NCI-H345 (cell line): Measurements from ENCODE around the gene DIPK1B.
"Not testable (repeated sequence)": the region's sequence is repeated elsewhere in the genome, so short reads cannot be mapped to it uniquely, and the experiment has no call there.

ENCODE experiments used
- DNase-seq: peaks from one replicate; lab custom pipeline; 2025; lab: John Stamatoyannopoulos, UW

The DIPK1B gene

DNA sequence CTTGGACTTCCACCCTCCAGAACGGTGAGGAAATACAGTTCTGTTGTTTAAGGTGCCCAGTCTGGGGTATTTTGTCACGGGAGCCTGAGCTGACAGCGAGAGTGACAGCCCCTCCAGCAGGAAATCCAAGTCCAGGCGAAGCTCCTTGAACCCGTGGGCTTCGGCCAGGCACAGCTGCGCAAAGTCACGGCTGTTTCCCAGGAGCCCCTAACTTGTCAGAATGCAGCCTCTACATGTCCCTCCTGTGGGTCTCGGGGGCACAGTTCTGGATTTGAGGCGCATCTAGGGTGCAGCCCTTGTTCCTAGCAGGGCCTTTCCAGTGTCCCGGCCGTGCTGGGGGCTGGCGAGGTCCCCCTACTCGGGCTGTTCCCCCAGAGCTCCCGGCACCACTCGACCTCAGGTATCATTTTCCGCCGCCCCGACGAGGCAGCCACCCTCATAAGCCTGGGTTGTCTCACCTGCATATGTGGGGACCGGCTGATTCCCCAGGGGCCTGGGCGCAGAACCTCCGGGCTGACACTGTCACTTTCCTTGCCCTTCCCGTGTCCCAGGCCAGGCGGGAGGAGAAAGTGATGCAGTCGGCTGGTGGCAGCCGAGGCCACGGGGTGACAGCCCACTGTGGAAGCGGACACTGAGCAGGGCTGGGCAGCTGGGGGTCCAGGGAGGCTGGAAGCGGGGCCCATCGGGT, 41.1 kb downstream of the DIPK1B start:
- DNase-seq: no peak

DNA sequence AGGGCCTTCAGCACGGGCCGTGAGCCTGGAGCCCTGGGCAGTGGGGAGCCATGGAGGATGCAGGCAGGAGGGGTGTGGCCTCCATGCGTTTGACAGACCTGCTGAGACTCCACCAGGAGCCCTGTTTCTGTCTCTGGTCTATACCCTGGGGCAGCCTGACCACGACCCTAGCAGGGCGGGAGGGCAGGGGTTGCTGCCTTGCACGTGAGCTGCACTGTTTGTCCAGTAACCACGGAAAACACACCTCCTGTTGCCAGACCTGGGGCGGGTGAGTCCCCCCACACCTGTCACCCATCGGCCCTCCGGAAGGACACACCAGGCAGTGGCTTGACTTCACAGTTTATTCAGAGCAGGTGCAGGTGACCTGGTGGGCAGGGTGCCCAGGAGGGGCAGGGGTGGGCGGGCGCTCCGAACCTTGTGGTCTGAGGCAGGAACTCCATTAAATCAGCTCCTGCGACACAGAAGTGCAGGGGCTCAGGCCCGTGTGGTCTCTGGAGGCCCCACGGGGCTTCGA, 41.7 kb downstream of the DIPK1B start:
- DNase-seq: no peak

- no peak for DNase-seq
Measured at GRCh38 chr9:136754626-136755301, 42.4 kb downstream of the DIPK1B start.

DNA sequence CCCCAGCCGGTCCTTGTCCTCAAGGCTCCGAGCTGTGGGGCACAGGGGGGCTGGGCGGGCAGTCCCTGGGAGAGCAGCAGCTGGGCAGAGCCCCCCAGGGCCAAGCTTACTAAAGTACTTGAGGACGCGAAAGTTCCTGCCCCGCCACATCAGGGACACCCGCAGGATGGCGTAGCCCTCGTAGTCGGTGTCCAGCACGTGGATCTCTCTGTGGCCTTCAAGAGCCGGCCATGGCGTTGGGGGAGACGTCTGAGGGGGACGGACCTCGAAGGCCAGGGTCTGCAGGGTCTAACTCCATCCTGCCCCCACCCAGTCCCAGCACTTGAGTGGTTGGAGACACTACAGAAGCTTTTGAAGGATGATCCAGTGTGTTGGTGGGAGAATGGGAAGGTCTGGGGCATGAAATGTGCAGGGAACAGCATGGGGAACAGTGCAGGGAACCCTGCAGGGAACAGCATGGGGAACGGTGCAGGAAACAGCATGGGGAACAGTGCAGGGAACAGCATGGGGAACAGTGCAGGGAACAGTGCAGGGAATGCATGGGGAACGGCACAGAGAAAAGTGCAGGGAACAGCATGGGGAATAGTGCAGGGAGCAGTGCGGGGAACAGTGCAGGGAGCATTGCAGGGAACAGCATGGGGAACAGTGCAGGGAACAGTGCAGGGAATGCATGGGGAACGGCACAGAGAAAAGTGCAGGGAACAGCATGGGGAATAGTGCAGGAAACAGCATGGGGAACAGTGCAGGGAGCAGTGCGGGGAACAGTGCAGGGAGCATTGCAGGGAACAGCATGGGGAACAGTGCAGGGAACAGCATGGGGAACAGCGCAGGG, 43.1 kb downstream of the DIPK1B start:
- DNase-seq: not testable (repeated sequence)

GRCh38 chr9:136756134-136756438, 43.7 kb downstream of the DIPK1B start:
- no peak for DNase-seq

DNA sequence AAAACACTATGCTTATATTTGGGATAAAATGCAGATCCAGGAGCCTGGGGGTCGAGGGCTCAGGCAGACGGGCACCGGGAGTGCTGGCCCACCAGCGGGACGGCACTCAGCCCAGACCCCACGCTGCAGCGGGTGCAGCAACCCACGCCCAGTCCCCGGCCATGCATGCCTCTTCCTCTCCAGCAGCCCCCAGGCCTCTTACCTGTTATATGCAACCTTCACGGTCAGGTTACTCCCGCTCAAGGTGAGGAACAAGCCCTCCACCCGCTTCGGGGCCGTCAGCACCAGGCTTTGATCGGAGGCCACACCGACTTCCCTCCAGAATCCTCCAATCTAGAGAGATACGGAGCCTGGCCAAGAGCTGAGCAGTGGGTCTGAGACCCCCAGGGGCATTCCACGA, 44.5 kb downstream of the DIPK1B start:
- DNase-seq: no peak

GRCh38 chr9:136757328-136757727, 45.0 kb downstream of the DIPK1B start:
- no peak for DNase-seq

- no peak for DNase-seq
Measured at GRCh38 chr9:136757751-136758140, 45.4 kb downstream of the DIPK1B start.

GRCh38 chr9:136759001-136759400, 46.6 kb downstream of the DIPK1B start:
- DNase-seq: no peak

- DNase-seq: no peak
Measured at GRCh38 chr9:136759436-136760325, 47.3 kb downstream of the DIPK1B start.

- DNase-seq: no peak
Measured at GRCh38 chr9:136760424-136760823, 48.1 kb downstream of the DIPK1B start.

- peak; percentile 11 for DNase-seq
Measured at GRCh38 chr9:136760834-136761544, 48.6 kb downstream of the DIPK1B start.

- DNase-seq: no peak
Measured at GRCh38 chr9:136761545-136761981, 49.2 kb downstream of the DIPK1B start.

DNA sequence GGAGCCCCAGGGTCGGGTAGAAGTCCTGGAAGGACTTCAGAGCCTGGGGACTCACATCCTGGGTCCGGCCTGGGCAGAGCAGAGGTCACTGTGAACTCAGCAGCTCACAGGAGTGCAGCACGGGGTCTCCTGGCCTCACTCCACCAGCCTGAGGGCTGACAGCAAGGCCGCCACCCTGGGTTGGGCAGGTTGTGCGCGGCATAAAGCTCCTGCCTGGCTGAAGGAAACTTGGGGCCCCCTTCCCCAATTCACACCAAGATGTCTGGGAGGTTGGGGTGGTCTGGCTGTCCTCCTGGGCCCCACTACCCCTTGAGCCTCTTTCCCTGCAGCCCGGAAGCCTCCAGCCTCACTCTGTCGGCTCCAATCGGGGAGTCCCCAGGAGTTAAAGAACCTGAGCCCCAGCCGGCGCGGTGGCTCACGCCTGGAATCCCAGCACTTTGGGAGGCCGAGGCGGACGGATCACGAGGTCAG, 49.9 kb downstream of the DIPK1B start:
- no peak for DNase-seq

DNA sequence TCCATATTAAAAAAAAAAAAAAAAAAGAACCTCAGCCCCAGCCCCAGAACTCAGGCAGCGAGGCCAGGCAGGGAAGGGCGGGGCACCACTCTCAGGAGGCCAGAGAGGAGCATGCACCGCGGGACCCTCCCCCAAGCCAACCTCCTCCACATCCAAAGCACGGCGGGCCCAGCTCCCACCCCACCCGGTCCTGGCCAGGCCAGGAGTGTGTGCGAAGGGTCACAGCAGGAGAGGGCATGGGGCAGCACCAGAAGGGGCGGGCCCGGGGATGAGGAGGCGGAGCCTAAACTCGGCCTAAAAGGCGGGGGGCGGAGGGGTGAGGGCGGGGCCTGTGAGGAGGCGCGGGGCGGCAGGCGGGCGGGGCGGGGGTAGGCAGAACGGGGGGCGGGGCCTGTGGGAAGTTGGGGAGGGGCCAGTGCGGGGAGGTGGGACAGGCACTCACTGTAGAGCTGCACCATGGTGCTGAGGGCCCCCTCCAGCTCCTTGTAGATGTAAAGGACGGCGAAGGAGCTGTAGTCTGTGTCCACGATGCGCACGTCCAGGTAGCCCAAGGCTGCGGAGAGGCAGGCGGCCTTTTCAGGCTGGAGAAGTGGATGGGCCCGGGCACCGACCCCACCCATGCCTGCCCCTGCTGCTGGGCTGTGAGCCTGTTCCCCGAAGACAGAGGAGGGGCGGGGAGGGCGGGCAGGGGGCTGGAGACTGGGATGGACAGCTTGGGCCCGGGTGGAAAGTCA, 50.7 kb downstream of the DIPK1B start:
- DNase-seq: no peak

- no peak for DNase-seq
Measured at GRCh38 chr9:136763649-136764035, 51.3 kb downstream of the DIPK1B start.

GRCh38 chr9:136764301-136764891, 52.0 kb downstream of the DIPK1B start, which contains the start of gene LCN15:
Gene LCN15, minus strand, starts transcription at chr9:136764518. Its CDS starts 30 bp downstream, at chr9:136764488.
- DNase-seq: peak; percentile 88

GRCh38 chr9:136765041-136765440, 52.7 kb downstream of the DIPK1B start:
- no peak for DNase-seq

DNA sequence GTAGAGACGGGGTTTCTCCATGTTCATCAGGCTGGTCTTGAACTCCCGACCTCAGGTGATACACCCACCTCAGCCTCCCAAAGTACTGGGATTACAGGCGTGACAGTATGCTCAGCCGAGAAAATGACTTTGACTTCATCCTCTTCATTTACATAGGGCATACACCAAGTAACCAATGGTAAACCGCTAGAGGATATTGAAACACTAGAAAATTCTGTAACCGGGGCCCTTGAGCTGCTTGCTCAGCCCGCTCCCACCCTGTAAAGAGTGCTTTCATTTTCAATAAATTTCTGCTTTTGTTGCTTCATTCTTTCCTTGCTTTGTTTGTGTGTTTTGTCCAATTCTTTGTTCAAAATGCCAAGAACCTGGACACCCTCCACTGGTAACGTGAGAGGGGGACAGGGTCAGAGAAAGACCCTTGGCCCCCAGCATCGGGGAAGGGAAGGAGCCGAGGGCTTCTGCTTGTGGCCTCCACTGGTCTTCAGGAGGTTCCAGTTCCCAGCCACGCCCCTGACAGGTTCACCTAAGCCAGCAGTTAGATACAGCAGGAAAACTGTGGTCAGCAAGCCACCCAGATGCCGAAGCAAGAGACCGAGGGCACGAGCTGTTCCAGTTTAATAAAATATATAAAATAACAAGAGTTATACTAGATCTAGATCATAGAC, 53.5 kb downstream of the DIPK1B start:
- not testable (repeated sequence) for DNase-seq
